ENCODE results near the gene ZGPAT.

DNA sequence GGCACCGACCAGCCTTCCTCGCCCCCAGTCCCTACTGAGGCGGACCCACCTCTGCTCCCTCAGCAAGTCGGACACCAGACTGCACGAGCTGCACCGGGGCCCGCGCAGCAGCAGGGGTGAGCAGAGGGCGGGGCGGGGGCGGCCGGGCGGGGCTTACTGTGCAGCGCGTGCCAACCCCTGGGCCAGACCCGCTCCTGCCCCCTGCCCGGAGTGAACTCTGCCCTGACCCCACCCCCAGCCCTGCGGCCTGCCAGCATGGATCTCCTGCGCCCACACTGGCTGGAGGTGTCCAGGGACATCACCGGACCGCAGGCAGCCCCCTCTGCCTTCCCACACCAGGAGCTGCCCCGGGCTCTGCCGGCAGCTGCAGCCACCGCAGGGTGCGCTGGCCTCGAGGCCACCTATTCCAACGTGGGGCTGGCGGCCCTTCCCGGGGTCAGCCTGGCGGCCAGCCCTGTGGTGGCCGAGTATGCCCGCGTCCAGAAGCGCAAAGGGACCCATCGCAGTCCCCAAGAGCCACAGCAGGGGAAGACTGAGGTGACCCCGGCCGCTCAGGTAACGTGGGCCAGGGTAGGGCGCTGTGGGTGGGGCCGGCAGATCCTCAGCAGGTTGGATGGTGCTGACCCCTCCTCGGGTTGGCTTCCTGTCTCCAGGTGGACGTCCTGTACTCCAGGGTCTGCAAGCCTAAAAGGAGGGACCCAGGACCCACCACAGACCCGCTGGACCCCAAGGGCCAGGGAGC lies 30.3 kb downstream of the ZGPAT start:
- TF ChIP-seq ZNF274 (IDR thresholded peaks at IDR 0.05; ENCODE audit: low read depth, low read length) (no peak), YY1 (IDR thresholded peaks at IDR 0.05; ENCODE audit: insufficient read depth, insufficient read length) (no peak)
